ENCODE measurements around the gene CACNG8.

The CACNG8 gene

DNA sequence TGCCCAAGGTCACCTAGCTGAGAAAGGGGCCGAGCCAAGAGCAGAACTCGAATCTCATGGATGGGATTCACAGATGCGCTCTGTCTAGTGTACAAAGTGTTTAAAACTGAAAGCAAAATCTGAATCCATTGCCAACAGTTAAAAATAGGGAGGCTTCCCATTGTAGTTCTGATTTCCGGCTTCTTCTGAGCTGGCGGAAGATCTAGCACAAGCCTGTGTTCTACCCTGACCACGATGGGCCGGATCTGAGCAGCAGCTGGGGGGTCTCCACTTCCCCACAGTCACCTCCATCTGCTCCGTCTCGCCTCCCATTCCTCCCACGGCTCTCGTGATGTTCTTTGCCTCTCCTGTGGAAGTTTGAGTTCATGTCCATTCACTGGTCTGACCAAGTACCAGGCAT, 2.4 kb downstream of the CACNG8 start:
- no peak for DNase-seq

DNA sequence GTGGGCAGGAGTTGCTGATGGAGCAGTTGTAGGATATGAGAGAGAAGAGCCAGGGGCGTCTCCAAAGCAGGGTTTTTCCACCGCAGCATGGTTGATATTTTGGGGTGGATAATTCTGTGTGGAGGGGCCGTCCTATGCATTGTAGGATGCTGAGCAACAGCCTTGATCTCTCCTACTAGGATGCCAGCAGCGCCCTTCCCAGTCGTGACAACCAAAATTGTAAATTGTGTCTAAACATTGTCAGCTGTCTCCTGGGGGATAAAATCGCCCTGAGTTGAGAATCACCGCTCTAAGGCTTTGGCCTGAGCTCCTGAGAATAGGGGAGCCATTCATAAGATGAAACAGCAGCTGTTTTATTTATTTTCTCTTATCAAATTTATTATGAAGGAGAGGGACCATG, 4.2 kb downstream of the CACNG8 start:
- no peak for DNase-seq

DNA sequence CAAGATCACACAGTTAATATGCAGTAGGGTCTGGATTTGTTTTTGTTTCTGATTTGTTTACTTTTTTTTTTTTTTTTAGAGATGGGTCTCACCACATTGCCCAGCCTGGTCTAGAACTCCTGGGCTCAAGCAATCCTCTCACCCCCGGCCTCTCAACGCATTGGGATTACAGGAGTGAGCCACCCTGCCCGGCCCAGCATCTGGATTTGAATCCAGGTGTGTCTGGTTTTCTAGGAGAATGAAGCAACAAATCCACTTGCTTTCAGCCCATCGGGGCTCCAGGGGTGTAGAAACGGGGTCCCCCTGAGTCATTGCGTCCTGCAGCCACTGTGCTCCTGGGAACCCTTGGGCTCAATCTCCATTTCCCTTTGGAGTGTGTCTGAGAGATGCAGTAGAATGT, 6.6 kb downstream of the CACNG8 start:
- no peak for DNase-seq

DNA sequence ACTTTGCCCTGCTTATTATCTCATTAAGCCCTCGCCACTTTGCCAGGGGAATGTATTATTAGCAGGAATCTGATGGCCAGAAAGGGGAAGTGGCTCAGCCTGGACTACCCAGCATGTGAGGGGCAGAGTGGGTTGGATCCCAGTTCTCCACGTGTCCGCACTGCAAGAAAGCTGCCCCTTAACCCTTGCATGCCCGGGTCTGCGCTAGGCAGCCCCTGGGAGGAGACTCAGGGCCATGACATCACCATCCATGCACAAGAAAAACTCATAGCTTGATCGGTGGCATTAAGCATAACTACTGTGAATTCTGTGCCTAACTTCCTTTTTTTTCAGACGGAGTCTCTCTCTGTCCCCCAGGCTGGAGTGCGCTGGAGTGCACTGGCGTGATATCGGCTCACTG, 8.9 kb downstream of the CACNG8 start:
- no peak for DNase-seq

DNA sequence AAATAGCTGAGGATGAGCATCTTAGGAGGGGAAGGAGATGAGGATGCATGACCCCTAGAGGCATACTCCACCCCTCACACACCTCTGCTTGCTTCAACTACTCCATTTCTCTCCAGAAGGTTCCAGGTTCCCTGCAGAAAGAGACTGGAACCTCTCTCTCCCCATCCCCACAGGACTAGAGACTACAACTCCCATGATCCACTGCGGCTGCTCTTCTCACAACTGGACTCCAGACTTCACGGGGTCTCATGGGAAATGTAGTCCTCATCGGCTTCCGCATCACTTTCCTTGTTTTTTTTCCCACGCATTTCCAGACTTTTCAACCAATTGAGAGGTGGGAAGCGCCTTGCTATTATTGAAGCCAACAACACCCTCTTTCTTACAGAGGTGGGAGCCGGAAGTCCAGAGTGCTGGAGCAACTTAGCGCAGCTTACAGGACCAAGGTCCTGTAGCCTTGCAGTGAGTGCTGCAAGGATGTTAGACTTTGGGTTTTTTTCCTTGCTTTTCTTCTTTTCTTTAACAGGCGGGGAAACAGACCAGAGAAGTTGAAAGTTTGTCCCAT, 14.8 kb downstream of the CACNG8 start:
- DNase-seq, result peak; percentile 55

DNA sequence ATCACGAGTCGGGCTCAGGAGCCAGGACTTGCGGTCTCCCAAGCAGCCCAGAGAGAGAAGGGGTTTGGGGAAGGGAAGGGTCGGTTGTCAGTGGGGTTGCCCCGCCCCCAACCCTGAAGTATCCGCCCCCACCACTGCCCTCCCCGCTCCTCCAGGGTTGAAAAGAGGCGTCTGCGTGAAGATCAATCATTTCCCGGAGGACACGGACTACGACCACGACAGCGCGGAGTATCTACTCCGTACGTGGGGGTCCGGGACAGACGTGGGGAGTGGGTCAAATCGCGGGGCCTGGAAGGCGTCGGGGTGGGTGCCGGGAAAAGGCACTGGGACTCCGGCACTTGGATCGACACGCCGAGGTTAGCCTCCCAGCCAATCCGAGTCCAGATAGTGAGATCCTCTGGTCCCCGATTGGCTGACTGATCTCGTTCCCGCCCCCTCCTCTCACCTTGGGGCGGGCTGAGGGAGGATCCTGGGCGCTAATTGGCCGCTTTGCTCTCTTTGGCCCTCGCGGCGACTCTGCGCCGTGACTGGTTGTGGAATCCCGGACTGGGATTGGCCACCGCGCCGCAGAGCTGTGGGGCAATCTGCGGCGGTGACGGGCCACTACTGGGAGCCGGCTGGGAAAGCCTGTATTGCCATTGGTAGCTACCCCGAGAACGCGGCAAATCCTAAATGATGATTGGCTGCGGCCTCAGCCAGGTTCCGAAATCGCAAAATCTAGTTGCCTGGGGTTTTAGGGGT, 15.4 kb downstream of the CACNG8 start:
- DNase-seq, result peak; percentile 31

DNA sequence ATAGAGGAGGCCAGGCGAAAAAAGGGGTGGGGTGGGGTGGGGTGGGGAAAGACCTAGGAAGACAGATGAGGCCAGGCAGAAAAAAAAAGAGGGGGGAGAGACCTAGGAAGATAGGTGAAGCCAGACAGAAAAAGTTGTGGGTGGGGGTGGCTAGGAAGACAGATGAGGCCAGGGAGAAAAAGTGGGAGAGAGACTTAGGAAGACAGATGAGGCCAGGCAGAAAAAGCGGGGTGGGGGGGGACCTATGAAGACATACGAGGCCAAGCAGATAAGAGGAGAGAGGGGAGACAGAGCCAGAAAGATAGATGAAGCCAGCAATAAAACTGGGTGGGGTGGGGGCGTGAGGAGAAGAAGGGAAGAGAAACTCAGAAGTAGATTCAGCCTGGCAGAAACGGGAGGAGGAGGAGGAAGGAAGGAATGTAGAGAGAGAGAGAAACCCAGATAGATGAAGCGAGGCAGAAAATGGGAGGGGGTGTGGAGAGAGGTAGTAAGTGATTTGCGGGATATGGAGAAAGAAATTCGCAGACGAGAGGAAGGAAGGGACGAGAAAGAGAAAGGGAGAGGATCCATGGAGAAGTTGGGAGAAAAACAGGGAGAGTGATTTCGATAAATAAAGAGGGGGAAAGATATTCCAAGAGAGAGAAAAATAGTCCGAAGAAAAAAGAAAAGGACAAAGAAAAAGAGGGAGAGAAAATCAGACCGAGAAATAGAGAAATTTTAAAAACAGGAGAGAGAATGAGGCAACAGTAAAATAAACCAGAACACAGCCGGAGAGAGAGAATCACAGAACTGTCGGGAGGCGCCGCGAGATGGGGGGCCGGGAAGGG, 16.5 kb downstream of the CACNG8 start:
- no peak for DNase-seq

DNA sequence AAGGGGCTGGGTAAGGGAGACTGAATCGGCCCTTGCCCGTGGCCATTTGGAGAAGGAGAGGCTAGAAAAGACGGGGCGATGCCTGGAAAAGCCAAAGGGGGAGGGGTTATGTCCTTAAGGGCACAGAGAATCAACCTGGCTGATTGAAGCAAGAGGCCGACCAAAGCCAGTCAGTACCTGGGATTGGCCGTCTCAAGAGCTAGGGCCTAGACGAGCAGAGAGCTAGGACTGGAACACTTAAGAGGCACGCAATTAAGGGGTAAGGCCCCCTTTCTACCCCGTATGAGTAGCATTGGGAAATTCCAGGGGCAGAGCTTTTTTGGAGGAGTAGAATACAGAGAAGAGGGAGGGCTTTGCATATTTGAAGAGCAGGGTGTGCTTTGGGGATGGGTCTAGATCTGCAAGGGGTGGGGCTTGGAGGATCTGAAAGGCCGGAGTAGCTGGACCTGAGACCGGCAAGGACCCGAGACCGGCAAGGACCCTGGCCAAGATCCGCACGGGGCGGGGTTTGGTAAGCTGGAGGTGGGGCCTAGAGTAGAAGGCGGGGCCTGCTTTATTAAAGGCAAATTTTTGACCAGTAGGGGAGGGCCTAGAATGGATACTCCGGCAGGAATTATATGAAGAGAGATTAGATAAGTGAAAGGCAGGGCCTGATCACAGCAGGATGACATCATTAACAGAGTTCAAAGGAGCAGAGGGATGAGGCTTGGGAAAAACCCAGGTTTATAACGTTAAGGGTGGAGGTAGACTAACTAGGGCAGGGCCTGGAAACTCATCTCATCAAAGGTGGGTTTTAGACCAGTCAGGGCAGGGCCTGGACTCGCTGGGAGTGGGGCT, 18.0 kb downstream of the CACNG8 start:
- DNase-seq, result no peak

DNA sequence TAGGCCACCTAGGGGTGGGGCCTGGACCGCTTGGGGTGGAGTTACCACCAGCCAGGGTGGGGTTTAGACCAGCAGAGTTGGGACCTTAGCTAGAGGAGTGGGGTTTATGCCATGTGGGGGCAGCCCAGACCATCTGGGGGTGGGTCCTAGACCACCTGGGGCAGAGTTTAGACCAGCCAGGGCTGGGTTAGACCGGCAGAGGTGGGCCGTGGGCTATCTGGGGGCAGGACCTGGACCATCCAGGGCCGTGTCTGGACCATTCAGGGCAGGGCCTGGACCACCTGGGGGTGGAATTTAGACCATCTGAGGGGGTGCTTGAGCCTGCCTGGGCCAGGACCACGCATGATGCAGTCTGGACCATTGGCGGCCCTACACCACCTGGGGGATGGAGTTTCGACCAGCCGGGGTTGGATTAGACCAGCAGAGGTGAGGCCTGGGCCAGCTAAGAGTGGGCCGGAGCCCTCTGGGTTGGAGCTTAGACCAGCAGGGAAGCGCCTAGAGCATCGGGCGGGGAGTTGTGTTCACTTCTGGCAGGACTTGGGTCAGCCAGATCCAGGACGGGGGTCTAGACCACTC, 18.7 kb downstream of the CACNG8 start:
- DNase-seq, result no peak

DNA sequence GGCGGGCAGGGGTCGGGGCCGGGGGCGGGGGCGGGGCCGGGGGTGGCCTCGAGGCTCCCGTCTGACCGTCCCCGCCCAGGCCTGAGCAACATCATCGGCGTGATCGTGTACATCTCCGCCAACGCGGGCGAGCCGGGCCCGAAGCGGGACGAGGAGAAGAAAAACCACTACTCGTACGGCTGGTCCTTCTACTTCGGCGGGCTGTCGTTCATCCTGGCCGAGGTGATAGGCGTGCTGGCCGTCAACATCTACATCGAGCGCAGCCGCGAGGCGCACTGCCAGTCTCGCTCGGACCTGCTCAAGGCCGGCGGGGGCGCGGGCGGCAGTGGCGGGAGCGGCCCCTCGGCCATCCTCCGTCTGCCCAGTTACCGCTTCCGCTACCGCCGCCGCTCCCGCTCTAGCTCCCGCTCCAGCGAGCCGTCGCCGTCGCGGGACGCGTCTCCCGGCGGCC, 19.3 kb downstream of the CACNG8 start:
- DNase-seq, result no peak

DNA sequence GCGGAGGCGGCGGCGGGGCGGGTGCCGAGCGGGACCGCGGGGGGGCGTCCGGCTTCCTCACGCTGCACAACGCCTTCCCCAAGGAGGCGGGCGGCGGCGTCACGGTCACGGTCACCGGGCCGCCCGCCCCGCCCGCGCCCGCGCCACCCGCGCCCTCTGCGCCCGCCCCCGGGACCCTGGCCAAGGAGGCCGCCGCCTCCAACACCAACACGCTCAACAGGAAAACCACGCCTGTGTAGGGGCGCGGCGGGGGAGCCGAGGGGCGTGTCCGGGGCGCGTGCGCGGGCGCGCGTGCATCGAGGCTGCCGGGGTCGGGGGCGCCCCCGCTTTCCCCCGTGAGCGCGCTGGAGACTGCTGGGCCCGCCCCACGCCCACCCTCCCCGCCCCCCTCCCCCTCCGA, 19.9 kb downstream of the CACNG8 start:
- no peak for DNase-seq

DNA sequence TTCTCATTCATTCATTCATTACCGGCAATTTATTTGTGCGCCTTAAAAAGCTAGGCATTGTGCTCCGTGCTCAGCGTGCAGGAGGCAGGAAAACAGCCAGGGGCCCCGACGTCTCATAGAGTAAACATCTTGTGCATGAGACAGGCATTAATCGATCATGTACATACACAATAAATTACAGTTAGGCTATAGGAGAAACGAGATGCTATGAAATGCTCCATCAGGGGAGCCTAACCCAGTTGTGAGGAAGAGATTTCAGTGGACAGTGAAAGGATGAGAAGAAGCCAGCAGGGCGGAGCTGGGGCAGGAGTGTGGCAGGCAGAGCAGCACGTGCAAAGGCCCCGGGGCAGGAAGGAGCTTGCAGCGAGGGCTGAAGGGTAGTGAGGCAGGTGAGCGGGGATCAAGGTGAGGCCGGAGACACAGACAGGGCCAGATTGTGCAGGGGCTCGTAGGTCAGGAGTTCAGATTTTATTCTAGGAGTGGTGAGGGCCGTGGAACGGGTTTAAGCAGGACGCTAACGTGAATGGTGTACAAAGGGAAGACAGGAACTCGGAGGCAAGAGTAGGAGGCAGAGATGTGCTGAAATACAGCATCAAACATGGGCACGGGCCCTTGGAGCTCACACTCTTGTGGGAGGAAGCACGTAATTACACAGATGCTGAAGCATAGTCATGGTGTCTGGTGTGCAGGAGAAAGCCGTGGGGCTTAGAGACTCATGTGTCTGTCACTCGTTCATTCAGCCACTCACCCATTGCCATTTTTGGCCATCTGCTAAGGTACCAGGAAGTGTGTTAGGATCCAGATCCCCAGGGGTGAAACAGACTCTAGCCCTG, 20.9 kb downstream of the CACNG8 start:
- no peak for DNase-seq

DNA sequence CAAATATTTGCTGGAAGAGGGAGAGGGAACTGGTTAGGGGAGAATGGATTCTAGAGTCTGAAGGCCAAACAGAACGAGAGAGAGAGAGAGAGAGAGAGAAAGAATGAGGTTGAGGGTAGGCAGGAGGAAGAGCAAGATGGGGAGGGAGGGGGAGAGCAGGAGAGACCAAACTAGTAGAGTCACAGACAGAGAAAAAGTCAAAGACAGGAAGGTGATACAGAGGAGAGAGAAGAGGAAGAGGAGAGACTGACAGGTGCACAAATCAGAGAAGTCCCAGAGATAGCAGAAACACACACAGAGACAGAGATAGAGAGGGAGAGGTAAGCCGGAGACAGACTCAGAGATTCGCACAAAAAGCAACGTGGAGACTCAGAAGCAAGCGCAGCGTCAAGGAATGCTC, 23.1 kb downstream of the CACNG8 start:
- no peak for DNase-seq

DNA sequence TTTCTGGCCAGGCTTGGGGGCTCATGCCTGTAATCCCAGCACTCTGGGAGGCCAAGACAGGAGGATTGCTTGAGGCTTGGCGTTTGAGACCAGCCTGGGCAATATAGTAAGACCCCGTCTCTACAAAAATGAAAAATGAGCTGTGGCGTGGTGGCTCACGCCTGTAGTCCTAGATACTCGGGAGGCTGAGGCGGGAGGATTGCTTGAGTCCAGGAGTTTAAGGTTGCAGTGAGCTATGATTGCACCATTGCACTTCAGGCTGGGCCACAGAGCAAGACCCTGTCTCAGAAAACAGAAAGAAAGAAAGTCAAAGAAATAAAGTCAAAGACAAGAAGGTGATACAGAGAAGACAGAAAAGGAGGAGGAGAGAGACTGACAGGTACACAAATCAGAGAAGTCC, 26.2 kb downstream of the CACNG8 start:
- DNase-seq, result no peak

DNA sequence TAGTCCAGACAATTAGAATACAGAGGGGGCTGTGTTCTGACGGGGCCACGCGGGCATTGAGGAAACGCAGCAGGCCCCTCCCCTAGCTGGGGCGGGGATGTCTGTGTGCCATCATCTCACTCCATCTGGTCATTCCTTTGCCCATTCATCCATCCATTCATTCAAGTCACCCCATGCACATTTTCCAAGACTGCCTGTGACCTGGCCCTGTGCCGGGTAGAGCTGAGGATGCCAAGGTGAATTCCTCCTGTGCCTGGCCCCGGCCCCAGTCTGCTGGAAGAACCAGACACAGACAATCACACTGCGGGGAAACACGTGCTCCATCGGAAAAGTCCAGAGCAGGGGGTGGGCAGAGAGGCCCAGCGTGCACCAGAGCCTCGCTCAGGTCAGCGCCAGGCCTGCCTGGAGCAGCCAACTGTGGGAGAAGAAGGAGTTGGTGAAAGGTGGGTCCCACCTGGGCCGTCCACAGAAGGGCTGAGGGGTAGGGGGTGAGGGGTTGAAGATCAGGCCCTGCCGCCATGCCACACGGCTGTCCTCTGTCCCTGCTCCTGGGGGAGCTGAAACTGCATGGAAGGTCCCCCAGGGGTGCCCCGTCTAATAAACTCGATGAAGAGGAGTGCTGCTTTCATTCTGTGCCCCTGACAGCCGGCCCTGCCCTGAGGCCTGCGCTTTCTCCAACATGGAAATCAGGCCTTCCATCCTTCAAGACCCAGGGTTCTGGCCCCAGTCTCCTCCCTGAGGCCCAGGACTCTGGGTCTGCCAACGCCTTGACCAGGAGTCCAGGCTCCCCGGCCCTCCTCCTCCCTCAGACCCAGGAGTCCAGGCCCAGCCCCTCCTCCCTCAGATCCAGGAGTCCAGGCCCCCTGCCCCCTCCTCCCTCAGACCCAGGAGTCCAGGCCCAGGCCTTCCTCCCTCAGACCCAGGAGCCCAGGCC, 27.1 kb downstream of the CACNG8 start:
- DNase-seq, result no peak

DNA sequence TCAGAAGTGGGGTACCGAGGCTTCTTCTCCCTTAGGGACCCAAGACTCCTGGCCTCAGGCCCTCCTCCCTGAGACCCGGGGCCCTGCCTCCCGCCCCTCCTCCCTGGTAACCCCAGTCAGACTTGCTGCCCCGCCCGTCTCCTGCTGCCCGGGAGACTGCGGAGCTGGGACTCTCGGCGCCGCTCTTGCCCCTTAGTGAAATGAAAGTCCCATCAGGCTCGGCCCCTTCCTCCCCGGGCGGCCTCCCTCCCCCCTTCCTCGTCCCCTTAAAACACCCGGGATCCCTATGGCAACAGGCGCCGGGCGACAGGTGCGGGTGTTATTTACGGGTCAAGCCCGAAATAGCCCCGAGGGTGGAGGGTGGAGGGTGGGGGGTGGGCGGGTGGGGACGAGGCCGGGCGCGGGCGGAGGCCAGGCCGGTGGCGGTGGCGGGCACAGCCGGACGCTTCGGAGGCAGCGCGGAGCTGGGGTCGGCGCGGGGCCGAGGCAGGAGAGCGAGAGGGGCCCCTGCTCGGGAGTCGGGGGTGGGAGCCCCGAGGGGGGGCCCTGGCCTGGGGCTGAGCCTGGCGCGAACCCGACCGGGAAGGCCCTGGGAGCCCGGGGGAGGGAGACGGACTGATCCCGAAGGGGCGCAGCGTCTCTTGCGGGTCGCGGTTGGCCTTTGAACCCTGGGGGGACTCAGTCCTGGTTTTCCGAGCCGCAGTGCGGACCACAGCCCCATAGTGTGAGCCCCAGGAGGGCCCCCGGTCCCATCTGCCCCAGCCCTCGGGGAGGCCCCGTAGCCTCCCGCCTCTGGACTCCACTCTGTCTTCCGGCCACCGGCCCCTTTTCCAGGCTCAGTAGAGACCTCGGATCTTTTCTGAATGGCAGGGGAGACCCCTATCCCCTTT, 28.7 kb downstream of the CACNG8 start, which contains the start of gene CACNG6:
Gene CACNG6, plus strand, starts transcription at position 414 of the 890 bp plus-strand sequence. CDS start 1,241 bp downstream, outside the sequence.
- DNase-seq, result no peak

DNA sequence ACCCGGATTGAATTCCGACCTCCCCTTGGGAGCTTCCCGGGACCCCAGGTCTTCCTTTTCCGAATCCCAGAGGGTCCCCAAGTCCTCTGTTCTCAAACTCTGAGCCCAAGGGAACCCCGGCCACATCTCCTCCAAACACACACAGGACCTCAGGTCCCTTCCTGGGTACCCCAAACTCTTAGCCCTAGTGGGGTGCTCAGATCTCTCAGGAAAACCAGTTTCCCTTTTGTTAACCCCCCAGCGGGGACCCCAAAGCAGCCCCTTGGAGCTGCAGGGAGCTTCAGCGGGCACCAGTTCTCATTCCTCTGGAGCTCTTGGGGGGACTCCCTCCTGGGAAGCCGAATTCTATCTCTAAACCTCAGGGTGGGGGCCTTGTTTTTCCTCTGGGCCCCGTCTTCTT, 29.5 kb downstream of the CACNG8 start:
- DNase-seq, result no peak

DNA sequence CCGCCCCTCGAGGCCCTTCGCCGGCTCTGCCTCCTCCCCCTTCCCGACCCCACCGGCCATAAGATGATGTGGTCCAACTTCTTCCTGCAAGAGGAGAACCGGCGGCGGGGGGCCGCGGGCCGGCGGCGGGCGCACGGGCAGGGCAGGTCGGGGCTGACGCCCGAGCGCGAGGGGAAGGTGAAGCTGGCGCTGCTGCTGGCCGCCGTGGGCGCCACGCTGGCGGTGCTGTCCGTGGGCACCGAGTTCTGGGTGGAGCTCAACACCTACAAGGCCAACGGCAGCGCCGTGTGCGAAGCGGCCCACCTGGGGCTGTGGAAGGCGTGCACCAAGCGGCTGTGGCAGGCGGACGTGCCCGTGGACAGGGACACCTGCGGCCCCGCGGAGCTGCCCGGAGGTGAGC, 30.1 kb downstream of the CACNG8 start:
- no peak for DNase-seq

DNA sequence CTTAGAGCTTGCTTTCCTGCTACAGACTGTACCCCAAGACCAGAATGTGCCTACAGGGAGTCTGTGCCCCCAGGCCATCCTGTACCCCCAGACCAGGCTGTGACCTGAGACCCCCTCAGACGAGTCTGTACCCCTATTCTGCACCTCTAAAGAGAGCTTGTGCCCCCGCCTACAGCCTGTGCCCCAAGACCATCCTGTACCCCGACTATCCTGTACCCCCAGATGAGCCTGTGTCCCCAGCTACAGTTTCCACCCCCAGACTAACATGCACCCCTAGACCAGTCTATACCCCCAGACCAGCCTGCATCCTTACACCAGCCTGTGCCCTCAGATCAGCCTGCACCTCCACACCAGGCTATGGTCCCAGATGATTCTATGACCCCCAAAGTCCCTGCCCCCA, 30.7 kb downstream of the CACNG8 start:
- DNase-seq, result no peak

Measured in stimulated activated CD4-positive, alpha-beta T cell treated with anti-CD3 and anti-CD28 coated beads, Interleukin-12 subunit alpha, Interleukin-12 subunit beta, amount 100 ng/mL, for 4 hours (primary cell).